ENCODE data around the gene LRRC14B. TPM values are rescaled to one million over a fixed set of nuclear protein-coding genes. Genes with fewer than 3 reads are reported as not detected.

The LRRC14B gene
- total and polyA plus RNA-seq, 2 of the 13 experiments (the other 11 are each of a cell fraction or from before 2014, with no cell fraction given), result not detected

GRCh38 chr5:217494-218456 lies 26.5 kb downstream of the LRRC14B start, which contains the start of the genes CCDC127 and SDHA (continued):
- TF ChIP-seq, protein P1, sequence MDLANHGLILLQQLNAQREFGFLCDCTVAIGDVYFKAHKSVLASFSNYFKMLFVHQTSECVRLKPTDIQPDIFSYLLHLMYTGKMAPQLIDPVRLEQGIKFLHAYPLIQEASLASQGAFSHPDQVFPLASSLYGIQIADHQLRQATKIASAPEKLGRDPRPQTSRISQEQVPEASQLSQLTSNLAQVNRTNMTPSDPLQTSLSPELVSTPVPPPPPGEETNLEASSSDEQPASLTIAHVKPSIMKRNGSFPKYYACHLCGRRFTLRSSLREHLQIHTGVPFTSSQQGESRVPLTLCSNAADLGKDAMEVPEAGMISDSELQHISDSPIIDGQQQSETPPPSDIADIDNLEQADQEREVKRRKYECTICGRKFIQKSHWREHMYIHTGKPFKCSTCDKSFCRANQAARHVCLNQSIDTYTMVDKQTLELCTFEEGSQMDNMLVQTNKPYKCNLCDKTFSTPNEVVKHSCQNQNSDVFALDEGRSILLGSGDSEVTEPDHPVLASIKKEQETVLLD (CRISPR knock-in tag; IDR thresholded peaks at IDR 0.05; ENCODE audit: low read depth), result peak; percentile 66; the same call in 1 of the 2 replicates
- TF ChIP-seq PATZ1 (CRISPR knock-in tag; IDR thresholded peaks at IDR 0.05) (peak; percentile 84), KMT2B (CRISPR knock-in tag; IDR thresholded peaks at IDR 0.05) (peak; percentile 55; the same call in 1 of the 2 replicates), BORCS8-MEF2B (CRISPR knock-in tag; IDR thresholded peaks at IDR 0.05) (0 out of 2 replicates have a peak, but pooled peaks have one; percentile 37), ZNF407 (CRISPR knock-in tag; IDR thresholded peaks at IDR 0.05; ENCODE audit: not compliant biosample characterization) (peak; percentile 10), CAMTA2 (CRISPR knock-in tag; IDR thresholded peaks at IDR 0.05; ENCODE audit: borderline replicate concordance) (peak; percentile 33; the same call in 1 of the 2 replicates), POLR2AphosphoS5 (IDR thresholded peaks at IDR 0.05; ENCODE audit: low read depth, low read length) (peak; percentile 78), RAD21 (CRISPR knock-in tag; IDR thresholded peaks at IDR 0.05) (peak; percentile 44; the same call in 1 of the 2 replicates), SRSF1 (optimal IDR thresholded peaks at IDR 0.05; ENCODE audit: low read depth, low read length) (peak; percentile 33), SAFB2 (CRISPR knock-in tag; IDR thresholded peaks at IDR 0.05; ENCODE audit: borderline replicate concordance, low read depth) (0 out of 2 replicates have a peak, but pooled peaks have one; percentile 14), HNRNPLL (IDR thresholded peaks at IDR 0.05; ENCODE audit: low read depth, low read length, poor library complexity, severe bottlenecking) (peak; percentile 76), MXD4 (CRISPR knock-in tag; IDR thresholded peaks at IDR 0.05) (0 out of 2 replicates have a peak, but pooled peaks have one; percentile 42)
- TF ChIP-seq, protein P2, sequence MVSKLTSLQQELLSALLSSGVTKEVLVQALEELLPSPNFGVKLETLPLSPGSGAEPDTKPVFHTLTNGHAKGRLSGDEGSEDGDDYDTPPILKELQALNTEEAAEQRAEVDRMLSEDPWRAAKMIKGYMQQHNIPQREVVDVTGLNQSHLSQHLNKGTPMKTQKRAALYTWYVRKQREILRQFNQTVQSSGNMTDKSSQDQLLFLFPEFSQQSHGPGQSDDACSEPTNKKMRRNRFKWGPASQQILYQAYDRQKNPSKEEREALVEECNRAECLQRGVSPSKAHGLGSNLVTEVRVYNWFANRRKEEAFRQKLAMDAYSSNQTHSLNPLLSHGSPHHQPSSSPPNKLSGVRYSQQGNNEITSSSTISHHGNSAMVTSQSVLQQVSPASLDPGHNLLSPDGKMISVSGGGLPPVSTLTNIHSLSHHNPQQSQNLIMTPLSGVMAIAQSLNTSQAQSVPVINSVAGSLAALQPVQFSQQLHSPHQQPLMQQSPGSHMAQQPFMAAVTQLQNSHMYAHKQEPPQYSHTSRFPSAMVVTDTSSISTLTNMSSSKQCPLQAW (CRISPR knock-in tag; IDR thresholded peaks at IDR 0.05), result peak; percentile 64; the same call in 1 of the 2 replicates
